ENCODE measurements around the gene CENPQ.

DNA sequence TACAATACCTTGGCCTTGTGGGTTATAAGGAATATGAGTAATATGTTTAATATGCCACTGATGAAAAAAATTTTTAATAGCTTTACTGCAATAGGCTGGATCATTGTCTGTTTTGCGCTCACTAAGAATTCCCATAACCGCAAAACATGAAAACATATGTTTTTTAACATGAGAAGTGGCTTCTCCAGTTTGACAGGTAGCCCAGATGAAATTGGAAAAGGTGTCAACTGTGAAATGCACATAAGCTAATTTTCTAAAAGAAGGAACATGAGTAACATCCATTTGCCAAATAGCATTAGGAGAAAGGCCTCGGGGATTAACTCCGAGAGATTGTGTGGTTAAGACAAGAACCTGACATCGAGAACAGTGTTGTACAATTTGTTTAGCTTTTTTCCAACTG, 41.5 kb downstream of the CENPQ start:
- TF ChIP-seq POLR2AphosphoS5 (IDR thresholded peaks at IDR 0.05) = no peak
- TF ChIP-seq, protein P1, sequence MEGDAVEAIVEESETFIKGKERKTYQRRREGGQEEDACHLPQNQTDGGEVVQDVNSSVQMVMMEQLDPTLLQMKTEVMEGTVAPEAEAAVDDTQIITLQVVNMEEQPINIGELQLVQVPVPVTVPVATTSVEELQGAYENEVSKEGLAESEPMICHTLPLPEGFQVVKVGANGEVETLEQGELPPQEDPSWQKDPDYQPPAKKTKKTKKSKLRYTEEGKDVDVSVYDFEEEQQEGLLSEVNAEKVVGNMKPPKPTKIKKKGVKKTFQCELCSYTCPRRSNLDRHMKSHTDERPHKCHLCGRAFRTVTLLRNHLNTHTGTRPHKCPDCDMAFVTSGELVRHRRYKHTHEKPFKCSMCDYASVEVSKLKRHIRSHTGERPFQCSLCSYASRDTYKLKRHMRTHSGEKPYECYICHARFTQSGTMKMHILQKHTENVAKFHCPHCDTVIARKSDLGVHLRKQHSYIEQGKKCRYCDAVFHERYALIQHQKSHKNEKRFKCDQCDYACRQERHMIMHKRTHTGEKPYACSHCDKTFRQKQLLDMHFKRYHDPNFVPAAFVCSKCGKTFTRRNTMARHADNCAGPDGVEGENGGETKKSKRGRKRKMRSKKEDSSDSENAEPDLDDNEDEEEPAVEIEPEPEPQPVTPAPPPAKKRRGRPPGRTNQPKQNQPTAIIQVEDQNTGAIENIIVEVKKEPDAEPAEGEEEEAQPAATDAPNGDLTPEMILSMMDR (IDR thresholded peaks at IDR 0.05 in 8 of 11, conservative IDR thresholded peaks at IDR 0.05 in 3 of 11) = no peak
- no peak for TF ChIP-seq POLR2A (IDR thresholded peaks at IDR 0.05)
